IPS-18c (cell line): Measurements from ENCODE around the gene GID8.

Source experiments
- H3K4me3 ChIP-seq: 2 replicates; pipeline ENCODE4 v1.7.0; 2013; ENCODE audit warnings: low read depth, mild to moderate bottlenecking, low read length, moderate library complexity; ENCODE audit not compliant: insufficient read depth
- H3K9me3 ChIP-seq: one replicate; pipeline ENCODE4 v1.6.1; 2013; ENCODE audit warnings: mild to moderate bottlenecking, low read length, moderate library complexity; ENCODE audit not compliant: control insufficient read depth, insufficient read depth

Gene GID8

DNA sequence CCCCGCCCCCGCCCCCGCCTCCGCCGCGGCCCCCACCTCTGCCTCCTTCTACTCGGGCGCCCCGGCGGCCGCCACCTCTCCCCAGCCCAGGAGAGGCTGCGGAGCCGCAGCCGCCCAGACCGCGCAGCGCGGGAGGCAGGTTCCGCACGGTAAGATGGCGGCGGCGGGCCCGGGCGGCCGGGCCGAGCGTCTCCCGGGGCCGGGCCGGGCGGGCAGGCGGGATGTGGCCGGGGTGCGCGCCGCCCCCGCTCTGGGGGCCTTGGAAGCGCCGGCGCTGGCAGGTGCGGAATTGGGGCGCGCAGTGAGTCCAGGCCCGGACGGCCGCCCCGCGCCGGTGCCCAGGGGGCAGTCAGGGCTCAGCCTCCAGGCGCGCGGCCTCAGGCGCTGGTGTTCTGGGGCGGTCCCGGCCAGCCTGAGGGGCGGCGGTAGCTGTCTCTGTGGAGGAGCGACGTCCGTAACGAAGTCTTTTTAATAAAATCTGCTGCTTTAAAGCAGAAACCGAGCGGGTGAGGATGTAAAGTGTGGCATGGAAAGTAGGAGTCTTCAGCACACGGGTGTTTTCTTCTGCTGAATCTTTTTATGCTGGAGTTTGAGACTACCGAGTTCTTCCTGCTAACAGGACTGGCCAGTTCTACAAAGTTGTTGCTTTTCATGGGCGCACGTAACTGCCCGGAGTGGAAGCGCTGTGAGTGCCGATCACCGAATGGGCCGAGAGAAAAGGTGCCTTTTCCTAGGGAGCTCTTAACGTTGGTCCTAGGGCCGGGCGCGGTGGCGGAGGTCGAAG lies at the start of gene GID8:
Gene GID8 (plus strand): TSS at position 43 of the 784 bp plus-strand sequence. CDS start 3,356 bp downstream, outside the sequence.
- Histone ChIP-seq H3K9me3 (no peaks in the 10 kb centered on the region), H3K4me3 (peak within 1 kb of the TSS; percentile 97)

DNA sequence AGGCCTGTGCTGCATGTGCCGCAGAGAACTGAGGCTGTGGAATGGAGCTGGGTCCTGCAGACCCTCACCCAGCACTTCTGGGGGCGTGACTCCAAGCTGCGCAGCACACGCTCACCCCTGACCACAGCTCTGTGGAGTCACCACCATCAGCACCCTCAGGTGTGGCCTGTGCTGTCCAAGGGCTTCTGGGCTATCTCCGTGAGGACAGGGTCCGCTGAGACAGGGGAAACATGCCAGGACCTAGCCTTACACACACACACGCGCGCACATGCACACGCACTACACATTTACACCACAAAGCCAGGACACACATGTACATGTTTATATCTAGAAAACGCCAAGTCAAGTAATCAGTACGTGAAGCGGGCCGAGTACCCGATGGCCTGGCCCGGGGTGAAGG lies 49.5 kb upstream of the GID8 start:
- H3K9me3 ChIP-seq = no peaks in the 10 kb centered on the region
- H3K4me3 ChIP-seq = no peak overlapping the region

DNA sequence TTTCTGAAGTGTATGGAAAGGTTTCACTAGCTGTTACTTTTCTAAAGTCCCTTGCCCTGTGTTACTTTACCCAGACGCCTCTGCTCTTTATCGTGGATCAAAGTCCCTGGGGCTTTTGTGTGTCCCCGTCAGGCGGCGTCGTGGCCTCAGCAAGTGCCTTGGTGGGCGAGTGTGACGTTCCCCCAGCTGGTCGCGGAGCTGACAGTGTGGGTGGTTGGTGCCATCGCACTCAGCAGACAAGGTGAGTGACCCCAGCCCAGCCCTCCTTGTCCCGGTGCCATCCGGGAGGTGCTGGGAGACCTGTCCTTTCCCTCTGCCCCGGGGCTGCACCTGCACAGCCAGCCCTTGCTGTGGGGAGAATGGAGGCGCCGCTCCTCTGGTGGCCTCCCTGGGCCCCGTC lies 49.0 kb upstream of the GID8 start:
- Histone ChIP-seq H3K9me3 (no peaks in the 10 kb centered on the region), H3K4me3 (no peak overlapping the region)

DNA sequence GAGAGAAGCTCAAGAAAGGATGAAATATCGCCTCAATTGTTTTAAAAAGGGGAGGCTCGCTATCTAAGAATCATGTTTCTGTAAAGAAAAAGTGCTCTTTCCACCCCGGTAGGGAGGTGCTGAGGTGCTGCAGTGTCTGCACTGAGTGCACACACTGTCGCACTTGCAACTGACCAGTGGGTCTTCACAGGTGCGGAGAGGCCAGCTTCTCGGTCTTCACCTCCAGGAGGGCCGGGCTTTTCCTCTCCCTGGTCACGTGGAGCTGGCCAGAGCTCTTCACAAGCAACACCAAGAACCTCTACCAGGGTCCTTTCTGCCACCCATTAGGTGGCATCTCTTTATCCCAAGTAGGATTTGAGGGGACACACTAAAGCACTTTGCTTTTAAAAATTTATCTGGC lies 48.5 kb upstream of the GID8 start:
- H3K9me3 ChIP-seq = no peaks in the 10 kb centered on the region

DNA sequence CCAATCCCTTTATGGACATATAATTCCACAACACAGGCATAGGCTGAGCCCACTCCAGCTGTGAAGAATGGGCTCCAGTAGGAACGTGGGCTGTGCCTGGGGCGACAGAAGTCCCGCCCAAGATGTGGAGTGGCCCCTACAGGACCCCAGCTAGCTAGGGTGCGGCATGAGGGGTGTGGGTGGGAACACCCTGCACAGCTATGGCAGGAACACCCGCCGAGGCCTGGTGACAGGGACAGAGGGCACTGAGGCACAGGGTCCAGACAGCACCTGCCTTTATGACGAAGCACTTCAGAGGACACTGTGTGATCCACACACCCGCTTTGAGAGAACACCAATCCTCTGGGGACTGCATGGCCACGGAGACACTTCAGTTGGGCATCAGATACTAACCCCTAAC lies 48.1 kb upstream of the GID8 start:
- H3K9me3 ChIP-seq = no peaks in the 10 kb centered on the region
- no peak overlapping the region for H3K4me3 ChIP-seq

More for the DNA sequence above, 48.5 kb upstream of the GID8 start:
- no peak overlapping the region for H3K4me3 ChIP-seq

DNA sequence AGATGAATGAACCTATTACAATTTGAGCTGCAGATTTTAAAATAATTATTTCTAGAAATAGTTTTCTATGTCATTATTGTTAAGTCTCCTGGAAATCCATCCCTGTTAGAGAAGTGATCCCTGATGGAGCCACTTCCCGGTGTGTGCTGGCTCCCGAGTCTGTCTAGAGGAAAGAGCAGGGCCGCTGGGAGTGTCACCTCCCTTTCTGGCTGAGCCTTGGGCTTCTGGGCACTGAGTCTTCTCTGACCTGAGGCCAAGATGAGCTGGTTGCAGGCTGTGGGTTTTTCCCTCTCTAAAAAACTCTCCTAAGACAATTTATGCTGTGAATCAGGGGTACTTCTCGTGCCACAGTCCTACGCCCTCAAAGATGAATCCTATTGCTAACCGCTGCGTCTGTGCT lies 47.5 kb upstream of the GID8 start:
- H3K4me3 ChIP-seq = no peak overlapping the region
- no peaks in the 10 kb centered on the region for H3K9me3 ChIP-seq

DNA sequence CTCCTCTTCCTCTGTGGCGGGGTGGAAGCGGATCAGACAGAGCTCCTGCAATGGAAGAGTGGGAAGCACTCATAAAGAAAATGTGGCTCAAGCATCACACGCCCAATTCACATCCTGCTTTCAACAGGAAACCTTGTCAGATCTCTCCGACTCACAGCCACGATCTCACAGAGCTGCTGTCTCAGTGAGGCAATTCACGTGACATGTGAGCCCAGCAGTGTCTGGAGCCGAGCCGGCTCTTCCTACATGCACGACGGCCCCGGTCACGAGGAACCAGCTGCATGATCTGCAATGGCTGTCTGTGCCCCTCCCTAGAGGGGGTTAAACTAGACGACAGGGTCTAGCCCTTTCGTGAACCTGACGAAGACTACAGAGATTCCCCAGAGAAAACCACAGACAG lies 46.8 kb upstream of the GID8 start:
- H3K4me3 ChIP-seq = no peak overlapping the region
- no peaks in the 10 kb centered on the region for H3K9me3 ChIP-seq

DNA sequence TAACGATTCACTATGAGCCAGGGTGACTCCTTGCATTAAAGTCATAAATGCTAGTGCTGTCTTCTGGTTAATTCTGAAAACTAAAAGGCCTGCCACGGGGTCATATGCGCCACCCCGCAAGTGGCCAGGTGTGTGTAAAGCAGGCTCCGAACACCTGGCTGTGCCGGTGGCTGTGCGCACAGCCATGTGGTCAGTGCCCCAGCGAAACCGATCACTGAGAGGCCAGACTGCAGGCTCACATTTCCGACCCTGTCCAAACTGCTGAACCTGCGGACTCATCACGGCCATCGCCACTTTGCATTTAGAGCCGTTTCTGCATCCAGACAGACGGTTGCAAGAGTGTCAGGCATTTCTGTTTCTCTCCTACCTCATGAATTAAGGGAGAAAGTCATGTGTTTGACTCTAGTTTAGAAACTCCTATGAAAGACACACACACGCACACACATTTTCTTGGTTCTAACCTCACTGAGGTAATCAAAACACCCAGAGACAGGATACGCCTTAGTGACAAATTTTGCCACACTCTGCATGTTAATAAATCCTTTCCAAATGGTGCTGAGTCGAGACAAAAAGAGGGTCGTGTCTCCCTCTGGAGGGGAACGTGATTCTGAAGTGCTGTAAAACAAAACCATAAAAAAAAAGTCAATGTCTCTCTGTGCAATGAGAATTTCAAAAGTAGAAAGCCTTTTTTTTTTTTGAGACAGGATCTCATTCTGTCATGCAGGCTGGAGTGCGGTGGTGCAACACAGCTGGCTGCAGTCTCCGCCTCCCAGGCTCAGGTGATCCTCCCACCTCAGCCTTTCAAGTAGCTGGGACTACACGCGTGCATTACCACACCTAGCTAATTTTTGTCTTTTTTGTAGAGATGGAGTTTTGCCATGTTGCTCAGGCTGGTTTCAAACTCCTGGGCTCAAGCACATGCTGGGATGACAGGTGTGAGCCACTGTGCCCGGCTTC lies 45.3 kb upstream of the GID8 start:
- no peak overlapping the region for H3K4me3 ChIP-seq
- no peaks in the 10 kb centered on the region for H3K9me3 ChIP-seq

DNA sequence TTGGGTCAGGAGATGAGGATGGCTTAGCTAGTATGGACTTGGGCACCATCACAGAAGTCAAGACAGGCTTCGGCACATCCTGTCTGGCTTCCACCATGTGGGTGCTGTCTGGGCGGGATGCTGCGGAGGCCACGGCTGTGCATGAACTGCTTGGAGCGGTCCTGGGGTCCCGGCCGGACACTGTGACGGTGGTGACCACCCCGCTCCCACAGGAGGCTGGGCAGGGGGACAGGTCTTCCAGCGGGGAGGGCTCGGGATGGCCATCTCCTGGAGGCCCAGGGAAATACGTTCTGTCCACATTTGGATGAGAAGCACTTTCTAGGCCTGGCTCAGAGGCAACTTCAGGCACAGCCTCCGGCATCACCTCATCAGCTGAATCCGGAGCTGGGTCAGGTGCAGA lies 44.2 kb upstream of the GID8 start:
- Histone ChIP-seq H3K9me3 (no peaks in the 10 kb centered on the region), H3K4me3 (no peak overlapping the region)

DNA sequence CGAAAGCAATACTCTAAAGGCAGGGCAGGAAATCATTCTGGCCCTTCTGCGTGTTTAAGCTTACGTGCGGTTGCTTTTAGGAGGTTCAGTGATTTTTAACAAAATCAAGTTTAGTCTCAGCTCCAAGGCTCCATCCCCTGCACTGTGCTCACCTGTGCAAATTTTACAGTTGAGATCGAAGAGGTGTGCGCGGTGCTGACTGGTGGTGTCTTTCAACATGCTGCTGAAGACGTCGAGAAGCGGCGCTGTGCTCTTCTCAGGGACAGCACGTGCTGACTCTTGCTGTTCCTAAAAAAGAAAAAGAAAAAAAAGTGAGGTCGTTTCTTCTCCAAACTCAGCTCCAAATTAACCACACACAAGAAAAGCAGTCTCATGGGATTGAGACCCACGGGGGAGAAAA lies 43.7 kb upstream of the GID8 start:
- no peak overlapping the region for H3K4me3 ChIP-seq
- no peaks in the 10 kb centered on the region for H3K9me3 ChIP-seq

DNA sequence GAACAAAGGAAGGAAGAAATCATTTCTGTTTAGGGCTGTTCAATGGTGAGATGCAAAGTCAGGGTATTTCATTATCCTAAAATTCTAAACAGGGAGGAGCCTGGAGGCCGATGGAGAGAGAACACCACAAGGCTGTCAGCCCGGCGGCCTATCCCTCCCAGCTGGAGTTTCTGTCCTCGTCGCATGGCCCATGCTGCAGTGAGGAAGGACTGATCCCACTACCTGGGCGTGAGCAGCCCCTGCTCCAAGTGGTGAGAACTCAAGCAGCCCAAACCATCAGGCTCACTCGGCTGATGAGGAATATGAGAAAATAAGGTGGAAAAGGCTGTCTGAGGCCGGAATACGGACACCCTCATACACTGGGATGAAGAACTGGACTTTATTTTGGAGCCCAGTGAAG lies 42.4 kb upstream of the GID8 start:
- H3K4me3 ChIP-seq = no peak overlapping the region
- H3K9me3 ChIP-seq = no peaks in the 10 kb centered on the region

DNA sequence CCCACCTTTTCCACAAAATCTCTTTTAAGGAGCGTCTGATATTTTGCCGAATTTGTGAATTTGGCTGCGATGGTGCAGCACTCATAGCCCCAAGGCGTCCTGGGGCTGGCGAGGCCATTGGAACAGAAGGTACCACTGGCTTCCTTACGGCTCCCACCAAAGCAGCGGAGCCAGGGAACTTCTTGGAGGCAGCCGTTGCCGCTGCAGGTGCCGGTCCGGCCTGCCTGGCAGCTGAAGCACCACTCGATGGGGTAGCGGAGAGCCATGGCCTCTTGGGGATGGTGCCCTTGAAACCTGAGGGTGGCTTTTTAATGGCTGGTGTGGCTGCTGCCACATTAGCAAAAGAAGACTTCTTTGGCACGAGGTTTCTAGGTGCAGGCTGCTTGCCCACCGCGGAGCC lies 41.4 kb upstream of the GID8 start:
- H3K4me3 ChIP-seq = no peak overlapping the region
- no peaks in the 10 kb centered on the region for H3K9me3 ChIP-seq

DNA sequence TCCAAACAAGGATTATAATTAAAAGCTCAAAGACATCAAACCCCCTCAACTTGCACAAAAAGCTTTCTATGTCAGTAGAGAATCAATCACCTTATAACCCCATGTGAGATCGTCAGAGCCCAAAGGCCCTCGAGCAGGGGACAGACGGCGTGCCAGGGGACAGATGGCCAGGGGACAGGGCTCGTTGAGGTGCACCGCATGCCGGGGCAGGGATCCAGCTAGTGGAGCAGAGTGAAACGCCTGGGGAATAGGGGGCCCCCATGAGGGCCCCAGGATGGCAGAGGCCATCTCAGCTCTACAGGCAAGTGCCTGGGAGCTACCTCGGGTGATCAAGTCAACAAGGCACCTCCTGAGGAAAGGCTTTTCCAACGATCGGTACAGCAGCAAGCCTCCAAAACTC lies 40.3 kb upstream of the GID8 start:
- no peak overlapping the region for H3K4me3 ChIP-seq
- H3K9me3 ChIP-seq = no peaks in the 10 kb centered on the region

DNA sequence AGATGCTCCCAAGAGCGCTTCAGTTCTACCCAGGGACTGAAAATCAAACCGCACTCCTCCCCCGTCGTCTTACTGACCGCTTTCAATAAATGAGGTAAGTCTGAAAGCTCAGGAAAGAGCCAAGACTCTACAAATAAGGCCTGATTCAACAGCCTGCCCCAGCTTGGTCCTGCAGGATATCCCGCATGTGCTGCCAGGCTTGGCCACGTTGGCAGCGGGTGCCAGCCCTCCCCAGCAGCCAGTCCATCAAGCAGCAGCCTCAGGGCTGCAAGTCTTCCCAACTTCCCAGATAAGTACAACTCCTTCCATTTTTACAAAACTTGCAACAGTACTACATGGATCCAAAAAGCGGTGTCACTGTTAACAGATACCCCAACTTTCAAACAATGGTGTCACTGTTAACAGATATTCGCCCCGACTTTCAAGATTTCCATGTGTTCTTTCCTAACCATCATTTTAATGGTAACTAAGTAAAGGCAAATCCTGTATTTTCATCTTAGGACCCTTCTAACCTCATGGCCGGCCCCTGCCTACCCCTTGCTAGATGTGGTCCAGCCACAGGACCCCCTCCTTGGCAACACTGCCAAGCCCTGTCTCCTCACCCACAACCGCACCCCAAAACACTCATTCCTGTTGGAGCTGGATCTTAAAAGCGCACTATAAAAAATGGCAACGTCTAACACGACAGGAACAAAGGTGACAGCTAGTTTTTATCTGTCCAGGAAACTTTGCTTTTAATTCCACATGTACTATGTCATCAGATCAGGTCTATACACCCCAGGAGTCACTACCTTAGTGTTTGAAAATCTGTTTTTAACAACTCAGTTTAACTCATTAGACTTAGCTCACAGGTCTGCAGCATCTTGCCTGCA lies 39.6 kb upstream of the GID8 start:
- no peaks in the 10 kb centered on the region for H3K9me3 ChIP-seq
- H3K4me3 ChIP-seq = no peak overlapping the region

DNA sequence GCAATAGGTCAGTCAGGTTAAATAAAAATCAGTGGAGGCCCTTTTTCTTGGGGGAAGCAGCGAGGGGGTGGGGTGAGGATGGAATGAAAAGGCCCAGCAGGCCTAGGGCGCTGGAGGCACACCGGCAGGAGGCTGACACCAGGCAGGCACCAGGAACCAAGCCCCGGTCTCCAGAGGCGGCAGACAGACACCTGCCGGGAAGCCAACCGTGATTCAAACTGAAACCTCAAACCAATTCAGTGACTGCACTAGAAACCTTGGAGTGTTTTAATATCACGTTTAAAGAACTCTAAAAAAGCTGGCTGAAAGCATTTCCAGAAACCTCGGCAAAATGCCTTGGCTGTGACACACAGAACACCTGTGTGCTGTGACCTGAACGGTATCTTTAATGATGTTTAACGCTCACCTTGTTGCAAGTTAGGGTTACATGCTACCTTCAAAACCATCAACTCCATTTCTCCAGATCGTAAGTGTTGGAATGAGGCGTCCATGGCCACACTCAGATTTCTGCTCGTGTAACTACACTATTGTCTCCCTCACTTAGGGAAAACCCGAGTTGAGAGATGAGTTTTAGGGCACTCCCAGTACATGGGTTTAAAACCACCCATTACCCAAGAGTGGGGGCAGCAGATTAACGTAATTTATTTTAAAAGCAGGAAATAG lies 38.8 kb upstream of the GID8 start:
- Histone ChIP-seq H3K9me3 (no peaks in the 10 kb centered on the region), H3K4me3 (no peak overlapping the region)

DNA sequence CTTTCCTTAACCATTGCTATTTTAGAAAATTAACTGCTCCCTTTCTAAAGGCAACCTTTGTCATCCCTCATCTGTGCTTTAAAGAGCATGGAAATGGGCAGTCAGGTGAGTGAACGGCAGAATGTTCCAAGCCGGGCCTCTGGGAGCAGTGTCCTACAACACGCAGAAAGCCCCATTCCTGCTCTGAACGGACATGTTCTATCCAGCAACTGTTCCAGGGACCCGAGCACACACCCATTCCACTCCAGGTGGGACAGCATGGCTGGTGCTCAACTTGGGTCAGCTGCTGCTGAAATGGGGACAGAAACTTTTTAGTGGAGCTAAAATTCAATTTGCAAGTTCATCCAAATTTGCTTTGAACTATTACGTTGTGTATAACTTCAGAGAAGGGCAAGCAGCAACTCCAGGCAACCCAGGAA lies 38.3 kb upstream of the GID8 start:
- no peaks in the 10 kb centered on the region for H3K9me3 ChIP-seq
- no peak overlapping the region for H3K4me3 ChIP-seq
